Amniotic stem cell (primary cell): ENCODE data around the gene CHAF1A.

Source experiments
- DNase-seq: peaks from one replicate; lab custom pipeline; 2025; lab: John Stamatoyannopoulos, UW

Gene CHAF1A, protein sequence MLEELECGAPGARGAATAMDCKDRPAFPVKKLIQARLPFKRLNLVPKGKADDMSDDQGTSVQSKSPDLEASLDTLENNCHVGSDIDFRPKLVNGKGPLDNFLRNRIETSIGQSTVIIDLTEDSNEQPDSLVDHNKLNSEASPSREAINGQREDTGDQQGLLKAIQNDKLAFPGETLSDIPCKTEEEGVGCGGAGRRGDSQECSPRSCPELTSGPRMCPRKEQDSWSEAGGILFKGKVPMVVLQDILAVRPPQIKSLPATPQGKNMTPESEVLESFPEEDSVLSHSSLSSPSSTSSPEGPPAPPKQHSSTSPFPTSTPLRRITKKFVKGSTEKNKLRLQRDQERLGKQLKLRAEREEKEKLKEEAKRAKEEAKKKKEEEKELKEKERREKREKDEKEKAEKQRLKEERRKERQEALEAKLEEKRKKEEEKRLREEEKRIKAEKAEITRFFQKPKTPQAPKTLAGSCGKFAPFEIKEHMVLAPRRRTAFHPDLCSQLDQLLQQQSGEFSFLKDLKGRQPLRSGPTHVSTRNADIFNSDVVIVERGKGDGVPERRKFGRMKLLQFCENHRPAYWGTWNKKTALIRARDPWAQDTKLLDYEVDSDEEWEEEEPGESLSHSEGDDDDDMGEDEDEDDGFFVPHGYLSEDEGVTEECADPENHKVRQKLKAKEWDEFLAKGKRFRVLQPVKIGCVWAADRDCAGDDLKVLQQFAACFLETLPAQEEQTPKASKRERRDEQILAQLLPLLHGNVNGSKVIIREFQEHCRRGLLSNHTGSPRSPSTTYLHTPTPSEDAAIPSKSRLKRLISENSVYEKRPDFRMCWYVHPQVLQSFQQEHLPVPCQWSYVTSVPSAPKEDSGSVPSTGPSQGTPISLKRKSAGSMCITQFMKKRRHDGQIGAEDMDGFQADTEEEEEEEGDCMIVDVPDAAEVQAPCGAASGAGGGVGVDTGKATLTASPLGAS

DNA sequence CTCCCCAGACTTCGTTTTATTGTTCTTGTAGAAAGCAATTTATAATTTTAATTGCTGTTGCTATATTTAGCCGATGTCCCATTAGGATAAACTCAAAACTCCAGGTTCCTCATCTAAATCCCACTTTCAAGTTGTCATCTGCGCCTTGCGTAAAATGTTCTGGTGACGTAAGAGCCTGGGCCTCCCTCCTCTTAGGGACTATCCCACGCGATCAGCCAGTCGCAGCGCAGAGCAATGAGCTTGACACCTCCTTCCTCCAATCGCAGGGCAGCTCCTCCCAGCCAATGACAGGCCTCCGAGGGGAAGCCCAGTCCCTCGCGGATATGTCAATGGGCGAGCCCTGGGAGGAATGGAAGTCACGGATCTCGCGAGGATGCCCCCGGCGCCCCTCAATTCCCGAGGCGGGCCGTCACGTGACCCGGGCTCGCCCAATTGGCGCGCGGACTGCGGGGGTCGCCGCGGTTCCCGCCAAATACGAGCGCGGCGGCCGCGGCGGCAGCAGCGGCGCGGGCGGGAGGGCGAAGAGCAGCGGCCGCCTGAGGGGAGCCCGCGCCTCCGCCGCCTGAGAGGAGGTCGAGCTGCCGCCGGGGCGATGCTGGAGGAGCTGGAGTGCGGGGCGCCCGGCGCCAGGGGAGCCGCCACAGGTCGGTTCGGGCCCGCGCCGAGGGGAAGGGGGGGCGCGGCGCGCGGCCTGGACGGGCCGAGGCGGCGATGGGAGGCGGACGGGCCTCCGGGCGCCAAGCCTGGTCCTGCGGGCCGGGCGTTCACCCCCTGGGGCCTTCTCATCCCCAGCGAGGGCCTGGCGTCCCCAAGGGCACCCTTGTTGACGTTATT lies at the start of gene CHAF1A:
Gene CHAF1A (plus strand): TSS at position 470 of the 834 bp plus-strand sequence. CDS start 123 bp downstream, at position 593.
- peak; percentile 99 for DNase-seq

DNA sequence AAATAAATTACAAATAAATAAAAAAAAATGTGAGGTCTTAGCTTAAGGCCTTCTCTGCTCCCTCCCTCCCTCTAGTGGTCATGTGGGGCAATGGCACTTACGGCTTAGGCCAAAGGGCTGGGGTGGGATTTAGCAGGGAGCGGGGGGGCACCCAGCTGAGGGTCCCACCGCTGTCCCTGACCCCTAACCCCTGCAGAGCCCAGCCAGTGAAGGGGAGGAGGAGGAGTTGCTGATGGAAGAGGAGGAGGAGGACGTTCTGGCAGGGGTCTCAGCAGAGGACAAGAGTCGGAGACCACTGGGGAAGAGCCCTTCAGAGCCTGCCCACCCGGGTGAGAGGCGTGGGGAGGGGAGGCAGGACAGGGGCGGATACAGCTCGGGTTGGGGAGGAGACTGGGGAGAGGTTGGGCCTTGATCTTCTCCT lies 49.7 kb upstream of the CHAF1A start:
- DNase-seq: no peak

DNA sequence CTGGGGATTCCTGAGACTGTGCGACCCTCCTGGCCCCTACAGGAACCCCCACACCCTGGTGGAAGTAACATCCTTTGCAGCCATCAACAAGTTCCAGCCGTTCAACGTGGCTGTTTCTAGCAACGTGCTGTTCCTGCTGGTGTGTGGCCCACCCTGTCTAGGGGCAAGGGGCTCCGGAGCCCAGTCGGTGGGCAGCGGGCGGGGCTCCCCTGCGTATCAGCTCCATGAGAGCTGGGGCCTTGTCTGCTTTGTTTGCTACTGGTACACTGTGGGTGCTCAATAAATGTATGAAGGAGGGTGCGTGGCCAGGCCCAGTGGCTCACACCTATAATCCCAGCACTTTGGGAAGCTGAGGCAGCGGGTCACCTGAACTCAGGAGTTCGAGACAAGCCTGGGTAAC lies 48.2 kb upstream of the CHAF1A start:
- no peak for DNase-seq

DNA sequence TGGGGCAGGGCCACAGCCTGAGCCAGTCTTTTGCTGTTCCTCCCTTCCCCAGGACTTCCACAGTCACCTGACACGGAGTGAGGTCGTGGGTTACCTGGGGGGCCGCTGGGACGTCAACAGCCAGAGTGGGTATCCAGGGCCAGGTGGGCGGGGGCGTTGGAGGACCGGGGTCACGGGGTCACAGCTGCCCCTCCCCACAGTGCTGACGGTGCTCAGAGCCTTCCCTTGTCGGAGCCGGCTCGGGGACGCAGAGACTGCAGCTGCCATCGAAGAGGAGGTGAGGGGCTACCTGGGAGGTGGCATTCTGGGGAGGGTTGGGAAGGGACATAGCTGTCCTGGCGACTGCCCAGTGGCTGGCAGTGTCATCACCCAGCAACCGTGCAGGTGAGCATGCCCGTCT lies 47.5 kb upstream of the CHAF1A start:
- DNase-seq: no peak

DNA sequence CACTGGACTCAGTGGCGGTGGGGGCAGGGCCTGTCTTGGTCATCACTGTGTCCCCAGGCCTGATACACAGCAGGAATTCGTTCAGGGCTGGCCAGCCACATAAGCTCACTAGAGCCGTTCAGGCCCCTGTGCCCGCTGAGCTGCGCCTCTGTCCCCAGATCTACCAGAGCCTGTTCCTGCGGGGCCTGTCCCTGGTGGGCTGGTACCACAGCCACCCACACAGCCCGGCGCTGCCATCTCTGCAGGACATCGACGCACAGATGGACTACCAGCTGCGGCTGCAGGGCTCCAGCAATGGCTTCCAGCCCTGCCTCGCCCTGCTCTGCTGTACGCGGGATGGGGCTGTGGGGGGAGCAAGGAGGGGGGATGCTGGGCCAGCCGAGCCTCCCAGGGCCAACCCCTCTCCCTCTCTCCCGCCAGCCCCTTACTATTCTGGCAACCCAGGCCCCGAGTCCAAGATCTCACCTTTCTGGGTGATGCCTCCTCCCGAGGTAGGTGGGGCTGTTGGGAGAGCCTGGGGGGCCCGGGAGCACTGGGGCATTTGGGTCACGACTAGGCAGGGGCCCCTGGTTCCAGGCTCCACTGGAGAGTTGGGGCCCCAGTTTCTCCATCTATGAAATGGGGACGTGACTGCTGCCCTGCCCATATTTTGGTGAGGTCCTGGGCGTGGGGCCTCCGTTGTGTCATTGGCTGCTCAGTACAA lies 45.2 kb upstream of the CHAF1A start:
- no peak for DNase-seq

DNA sequence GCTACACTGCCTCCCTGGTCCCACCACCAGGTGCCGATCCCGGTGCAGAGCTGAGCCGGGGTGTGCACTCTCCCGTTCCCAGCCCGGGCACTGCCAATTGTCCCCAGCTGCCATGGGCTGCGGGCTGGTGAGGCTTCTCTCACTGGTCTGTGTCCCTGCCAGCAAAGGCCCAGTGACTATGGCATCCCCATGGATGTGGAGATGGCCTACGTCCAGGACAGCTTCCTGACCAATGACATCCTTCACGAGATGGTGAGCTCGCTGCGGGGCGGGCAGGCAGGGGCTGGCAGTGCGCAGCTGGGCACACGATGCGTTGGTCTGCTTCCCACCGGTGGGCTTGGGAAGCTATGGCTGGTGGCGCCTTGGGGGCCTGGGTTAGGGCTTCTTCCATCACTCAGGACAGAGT lies 44.5 kb upstream of the CHAF1A start:
- no peak for DNase-seq

DNA sequence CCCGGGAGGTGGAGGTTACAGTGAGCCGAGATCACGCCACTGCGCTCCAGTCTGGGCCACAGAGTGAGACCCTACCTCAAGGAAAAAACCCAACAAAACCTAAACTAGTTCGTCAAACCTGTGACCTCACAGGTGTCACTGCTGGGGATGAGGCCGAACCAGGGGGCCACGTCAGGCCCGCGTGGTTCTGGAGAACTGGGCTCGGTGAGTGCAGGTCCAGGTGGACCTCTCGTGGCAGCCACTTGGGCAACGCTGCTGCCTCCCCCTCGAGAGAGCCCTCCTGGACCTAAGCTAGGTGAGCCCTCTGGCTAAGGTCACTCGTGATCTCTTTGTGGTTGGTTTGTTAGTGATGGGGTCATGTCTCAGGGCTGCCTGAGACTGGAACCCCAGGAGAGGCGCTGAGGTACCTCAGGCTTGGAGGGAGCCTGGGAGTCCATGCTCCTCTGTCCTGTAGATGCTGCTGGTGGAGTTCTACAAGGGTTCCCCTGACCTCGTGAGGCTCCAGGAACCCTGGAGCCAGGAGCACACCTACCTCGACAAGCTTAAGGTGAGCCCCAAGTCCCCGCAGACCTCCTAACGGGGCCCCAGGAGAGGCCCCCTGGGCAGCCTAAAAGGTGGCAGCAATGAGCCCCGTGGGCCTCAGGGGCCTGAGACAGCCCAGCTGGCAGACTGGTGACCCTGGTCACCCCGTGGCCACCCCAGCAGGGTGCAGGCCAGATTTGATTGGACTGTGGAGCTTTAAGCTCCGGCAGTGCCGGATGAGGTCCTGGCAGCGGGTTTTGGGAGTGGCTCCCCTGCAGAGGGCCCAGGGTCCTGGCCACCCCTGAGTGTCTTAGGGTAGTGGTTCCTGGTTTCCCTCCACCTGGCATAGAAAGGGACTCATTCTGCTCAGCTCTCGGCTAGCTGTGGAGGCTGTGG lies 43.5 kb upstream of the CHAF1A start:
- DNase-seq: no peak

DNA sequence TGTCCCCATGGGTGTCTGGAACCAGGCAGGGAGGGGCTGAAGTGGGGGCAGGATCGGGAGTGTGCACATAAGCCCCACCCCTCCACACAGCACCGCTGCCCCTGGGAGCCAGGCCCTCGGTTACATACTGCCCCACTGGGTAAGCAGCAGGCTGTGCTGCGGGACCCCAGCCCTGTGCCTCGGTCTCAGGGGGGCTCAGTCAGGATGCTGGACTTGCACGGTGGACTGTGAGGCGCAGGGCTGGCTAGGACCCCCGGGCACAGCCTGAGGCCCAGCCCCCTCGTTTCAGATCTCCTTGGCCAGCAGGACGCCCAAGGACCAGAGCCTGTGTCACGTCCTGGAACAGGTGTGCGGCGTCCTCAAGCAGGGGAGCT lies 42.8 kb upstream of the CHAF1A start:
- DNase-seq: no peak

DNA sequence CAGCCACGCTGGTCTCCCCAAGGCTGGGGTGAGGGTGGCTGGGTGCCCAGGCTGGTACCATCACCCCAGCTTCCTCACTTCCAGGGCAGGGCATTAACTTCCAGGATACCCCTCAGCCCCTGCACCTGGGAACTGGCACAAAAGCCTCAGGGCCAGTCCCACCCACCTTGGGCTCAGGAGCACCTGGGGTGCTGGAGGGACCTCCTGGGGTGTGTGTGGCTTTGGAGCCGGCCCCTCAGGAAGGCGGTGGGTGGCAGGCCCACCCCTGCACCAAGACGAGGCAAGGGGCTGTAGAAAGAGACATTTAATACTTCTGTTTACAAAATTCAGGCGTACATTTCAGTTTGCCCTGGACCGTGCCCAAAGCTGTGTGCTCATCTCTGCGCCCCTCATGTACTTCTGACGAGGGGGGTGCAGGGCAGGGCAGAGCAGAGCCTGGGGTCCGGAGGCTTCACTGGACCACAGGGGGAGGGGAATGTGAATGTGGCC lies 42.3 kb upstream of the CHAF1A start:
- no peak for DNase-seq

DNA sequence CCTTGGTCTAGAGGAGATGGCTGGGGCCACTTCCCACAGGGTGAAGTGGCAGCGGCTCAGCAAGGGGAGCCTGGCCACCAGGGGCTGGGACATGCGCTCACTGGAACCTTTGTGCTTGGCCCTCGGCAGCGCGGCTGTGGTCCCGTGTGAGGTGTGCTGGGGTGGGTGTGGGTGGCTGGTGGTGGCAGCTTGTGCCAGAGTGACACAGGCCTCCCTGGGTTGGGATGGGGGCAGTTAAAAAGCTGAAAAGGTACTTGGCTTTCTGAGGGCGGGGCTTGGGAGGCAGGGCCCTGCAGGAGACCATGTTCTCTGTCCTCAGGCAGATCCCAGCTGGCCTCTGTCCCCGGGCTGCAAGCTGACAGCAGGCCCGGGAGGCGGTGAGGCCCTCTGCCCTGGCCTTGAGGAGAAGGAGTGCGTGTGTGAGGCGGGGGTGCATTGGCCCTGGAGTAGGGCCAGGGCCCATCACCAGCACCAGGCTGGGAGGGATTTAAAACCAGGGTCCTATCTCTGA lies 41.7 kb upstream of the CHAF1A start:
- no peak for DNase-seq

DNA sequence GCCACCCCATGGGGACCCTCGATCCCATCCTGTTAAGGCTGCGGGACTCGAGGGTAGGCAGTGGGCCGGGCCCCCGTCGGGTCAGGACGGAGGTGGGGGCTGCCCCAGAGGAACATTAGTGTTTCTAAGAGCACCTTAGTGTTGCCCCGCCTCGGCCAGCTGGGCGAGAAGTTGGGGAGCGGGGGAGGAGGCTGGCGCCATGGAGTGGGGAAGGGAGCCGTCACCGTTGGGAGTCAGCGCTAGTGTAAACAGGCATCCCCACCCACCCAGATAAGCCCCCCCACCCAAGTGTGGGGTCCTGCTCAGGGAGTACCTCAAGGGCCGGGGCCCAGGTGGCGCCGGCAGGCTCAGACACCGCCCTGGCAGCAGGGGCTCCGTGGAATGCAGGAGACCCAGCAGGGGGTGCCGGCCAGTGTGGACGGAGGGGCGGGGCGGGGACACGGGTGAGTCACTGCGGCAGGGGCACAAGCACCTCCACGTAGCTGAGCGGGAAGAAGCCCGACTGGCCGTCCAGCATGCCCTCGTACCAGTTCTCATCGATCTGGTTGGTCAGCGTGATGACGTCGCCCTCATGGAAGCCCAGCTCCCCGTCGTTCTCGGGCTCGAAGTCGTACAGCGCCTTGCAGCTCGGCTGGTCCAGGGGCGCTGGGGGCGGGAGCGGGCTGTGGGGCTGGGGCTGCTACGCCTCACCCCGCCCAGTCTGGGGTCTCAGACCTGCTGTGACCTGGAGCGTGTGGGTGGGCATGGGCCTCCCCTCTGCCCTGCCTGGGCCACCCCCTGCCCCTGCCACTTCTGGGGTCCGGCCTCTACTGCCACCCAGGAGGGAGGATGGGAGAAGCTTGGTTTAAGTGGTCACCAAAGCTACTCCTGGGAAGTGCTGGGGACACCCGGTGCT lies 41.0 kb upstream of the CHAF1A start:
- DNase-seq: no peak

DNA sequence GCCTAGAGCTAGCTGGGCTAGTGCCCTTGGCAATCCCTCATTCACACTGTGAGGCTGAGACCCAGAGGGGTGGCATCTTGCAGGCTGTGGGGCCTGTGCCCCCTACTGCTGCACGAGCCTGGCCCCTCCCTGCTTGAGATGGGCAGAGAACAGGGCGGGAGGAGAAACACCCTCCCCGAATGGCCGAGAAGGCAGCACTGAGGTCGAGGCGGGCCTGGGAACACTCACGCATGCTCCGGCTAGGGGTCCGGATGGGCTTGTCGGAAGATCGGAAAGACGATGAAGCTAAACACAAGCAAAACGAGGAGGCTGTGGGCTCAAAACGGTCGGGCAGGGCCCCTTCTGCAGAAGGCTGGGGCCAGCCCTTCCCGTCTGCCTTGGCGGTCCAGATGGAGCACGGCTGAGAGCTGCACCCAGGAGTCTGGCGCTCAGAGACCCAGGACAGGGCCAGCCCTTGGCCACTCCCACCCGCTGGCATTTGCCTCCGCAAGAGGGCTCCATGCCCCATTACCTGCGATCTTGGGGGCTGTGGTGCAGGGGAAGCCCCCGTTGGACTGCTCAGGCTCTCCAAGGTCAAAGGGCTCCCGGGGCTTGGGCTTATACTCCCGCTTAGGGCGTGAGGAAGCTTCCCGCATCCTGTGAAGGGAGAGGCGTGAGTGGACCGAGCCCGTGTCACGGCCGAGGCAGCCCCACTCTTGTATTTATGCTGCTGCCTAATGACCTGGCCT lies 40.2 kb upstream of the CHAF1A start:
- no peak for DNase-seq

DNA sequence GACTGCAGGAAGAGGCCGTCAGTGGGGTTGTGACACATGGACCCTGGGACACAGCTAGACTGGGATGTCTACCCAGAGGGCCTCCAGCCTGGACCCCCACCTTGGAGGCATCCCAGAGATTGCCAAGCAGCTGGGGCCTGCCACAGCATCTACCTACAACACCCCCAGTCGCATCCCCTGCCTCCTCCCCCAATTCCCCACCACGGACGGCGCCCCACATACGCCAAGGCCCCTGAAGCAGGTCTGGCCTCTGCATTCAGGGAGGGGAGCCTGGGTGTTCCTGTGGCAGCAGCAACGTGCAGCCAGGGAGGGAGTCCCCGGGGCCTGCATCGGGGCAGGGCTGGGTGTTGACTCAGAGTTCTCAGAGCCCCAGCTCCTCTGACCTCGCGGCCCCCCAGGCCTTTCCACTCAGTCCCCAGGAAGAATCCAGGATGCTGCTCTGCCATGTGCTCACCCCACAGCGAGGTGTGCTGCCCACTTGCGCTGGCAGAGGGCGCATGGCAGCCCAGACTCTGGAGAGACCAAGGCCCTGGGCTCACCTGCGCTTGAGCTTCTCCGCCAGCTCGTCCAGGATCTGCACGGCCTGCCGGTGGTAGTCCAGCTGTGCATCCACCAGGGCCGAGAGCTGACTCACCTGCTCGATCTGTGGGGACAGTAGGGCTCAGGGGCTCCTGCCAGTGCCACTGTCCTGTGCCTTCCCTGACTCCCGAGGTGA lies 39.5 kb upstream of the CHAF1A start:
- no peak for DNase-seq

DNA sequence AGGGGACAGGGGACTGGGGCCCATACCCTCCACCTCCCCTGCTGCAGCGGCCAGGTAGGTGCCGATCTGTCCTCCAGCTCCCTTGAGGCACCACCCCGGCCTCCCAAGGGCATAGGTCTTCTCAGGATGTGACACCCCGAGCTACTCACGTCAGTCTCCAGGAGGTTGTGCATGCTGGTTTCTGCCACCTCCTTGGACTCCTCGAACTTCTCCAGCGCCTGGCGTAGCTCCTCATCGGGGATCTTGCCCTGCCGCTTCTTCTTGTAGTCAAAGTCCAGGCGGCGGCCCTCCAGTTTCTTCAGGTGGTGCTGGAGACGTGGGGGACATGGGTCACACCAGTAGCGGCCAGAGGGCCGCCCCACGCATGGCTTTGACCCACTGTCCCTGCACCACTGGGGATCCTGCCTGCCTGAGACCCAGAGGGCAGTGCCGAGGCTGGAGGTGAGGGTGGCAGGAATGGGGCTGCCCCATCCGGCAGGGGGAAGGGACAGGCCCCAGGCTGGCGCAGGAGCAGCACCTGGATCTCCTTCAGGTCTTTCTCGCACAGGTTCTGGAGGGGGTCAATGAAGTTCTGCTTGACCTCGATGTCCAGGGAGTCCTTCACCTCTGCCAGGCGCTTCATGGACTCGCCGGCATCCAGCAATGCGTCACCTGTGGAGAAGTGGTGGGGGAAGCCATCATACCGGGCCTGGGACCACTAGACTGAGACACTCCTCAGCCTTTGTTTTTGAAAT lies 38.7 kb upstream of the CHAF1A start:
- DNase-seq: no peak

DNA sequence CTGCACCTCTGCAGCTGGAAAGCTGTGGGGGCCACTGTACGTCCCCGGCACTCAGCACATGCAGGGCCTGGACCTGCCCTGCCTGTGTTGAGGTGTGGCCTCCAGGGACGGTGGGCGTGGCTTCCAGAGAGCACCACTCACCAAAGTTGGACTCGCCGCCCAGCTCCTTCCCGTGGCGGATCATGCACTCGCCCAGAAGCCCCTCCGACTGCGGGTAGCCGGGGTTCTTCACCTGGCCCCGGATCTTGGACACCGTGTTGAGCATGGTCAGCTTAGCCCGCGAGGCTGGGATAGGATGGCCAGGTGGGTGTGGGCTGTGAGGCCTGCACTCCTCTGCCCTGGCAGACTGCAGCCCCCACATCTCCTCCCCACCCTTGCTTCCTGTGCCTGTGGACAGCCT lies 37.1 kb upstream of the CHAF1A start:
- DNase-seq: no peak

DNA sequence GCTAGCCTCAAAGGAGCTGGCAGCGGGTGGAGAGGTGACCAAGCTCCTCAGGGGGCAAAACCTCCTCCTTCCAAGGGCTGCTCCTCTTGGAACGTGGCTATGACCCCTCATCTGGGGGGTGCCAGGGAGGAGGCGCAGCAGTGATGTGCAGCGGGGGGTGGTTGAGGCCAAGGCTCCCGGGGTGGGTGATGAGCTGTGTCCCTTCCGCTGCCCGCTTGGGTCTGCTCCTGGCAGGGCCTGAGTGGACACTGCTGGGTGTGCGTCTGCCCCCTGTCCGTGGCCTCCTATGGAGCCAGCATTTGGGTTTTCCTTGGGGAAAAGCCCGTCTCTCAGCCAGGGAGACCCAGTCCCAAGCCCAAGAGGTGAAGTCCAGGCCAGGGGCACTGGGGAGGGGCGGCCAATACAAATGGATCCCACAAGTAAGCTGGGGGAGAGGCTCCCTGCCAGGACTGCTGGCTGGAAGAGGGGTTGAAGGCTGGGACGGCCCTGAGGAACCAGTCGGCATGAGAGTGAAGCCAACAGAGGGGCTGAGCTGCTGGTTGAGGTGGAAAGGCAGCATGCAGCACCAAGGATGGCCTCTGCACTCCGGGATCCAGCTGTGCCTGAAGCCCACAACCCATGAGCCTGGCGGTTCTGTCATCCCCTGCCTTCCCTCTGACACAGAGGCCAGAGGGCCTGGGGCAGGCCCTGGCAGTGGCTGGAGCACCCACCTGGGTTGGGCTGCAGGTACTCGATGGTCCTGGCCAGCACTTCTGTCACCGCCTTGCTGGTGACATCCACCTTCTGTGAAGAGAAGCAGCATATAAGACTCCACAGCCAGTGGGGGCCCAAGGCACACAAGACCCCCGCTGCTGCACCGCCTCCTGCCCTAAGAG lies 36.4 kb upstream of the CHAF1A start:
- no peak for DNase-seq
